ENCODE measurements around the gene BBS4. TPM values are rescaled to one million over a fixed set of nuclear protein-coding genes. Genes with fewer than 3 reads are reported as not detected.

The BBS4 gene
- total and polyA plus RNA-seq, 9 of the 15 experiments (the other 6 are each of a cell fraction or from before 2014, with no cell fraction given), result 25.1 to 80.7 (median 38.9) TPM

GRCh38 chr15:72760590-72761260 lies 74.7 kb downstream of the BBS4 start:
- H3K9me3 ChIP-seq (replicated peaks; ENCODE audit: control insufficient read depth, insufficient read depth, low read depth, low read length), result no peaks in the 10 kb centered on the region
- no peaks in the 10 kb centered on the region for H3K79me2 ChIP-seq (ENCODE audit: control insufficient read depth, insufficient read depth, low read length)
- H3K4me2 ChIP-seq (ENCODE audit: insufficient read depth, low read length), result no peak overlapping the region
- no peak overlapping the region for H3K9ac ChIP-seq (ENCODE audit: insufficient read depth in 1 of 2, low read depth in 2 of 2, low read length in 2 of 2)
- no TSS peak for BruUV-seq (replicated peaks)
- H3K36me3 ChIP-seq (ENCODE audit: control insufficient read depth, insufficient read depth, low read length), result peaks cover 80% of the 10 kb centered on the region; the same call in 2 of the 3 replicates
- no peaks in the 10 kb centered on the region for H3K9me1 ChIP-seq (ENCODE audit: control insufficient read depth, insufficient read depth, low read length)
- no peak overlapping the region for H3K27ac ChIP-seq (ENCODE audit: extremely low read depth, low read depth, low read length)
- POLR2A ChIA-PET, result interaction anchor here (1.2 kb wide), 1 partner anchor 10 kb away, joined by 5 read pairs; no protein-coding TSS in a partner anchor
- H2AFZ ChIP-seq (ENCODE audit: low read depth, low read length), result no peak overlapping the region
- H3K27me3 ChIP-seq (ENCODE audit: control insufficient read depth in 2 of 2, insufficient read depth in 2 of 2, low read length in 2 of 2), result no peaks in the 10 kb centered on the region
- ATAC-seq, result no peak
- FAIRE-seq, result no peak
- CTCF ChIA-PET (ENCODE audit: low intra/inter-chr PET ratio), result no interaction called here
- no peaks in the 10 kb centered on the region for H4K20me1 ChIP-seq (replicated peaks; ENCODE audit: control insufficient read depth, insufficient read depth, low read length)
- intact Hi-C loops (cut with micrococcal nuclease) (no loop called here), in situ Hi-C loops (cut with MboI) (no loop called here)
- TF ChIP-seq CHCHD3 (CRISPR knock-in tag; IDR thresholded peaks at IDR 0.05), result no peak
- TF ChIP-seq HMGXB4 (CRISPR knock-in tag; IDR thresholded peaks at IDR 0.05), result no peak
- TF ChIP-seq MLLT1 (IDR thresholded peaks at IDR 0.05), result no peak
- no peak for TF ChIP-seq ELF2 (CRISPR knock-in tag; IDR thresholded peaks at IDR 0.05)
- TF ChIP-seq RUNX1 (IDR thresholded peaks at IDR 0.05; ENCODE audit: low read depth), result no peak
- no peak for TF ChIP-seq ZNF121 (CRISPR knock-in tag; conservative IDR thresholded peaks at IDR 0.05)
- TF ChIP-seq LARP7 (IDR thresholded peaks at IDR 0.05), result no peak
- no peak for TF ChIP-seq ZNF639 (CRISPR knock-in tag; conservative IDR thresholded peaks at IDR 0.05 in 1 of 2, IDR thresholded peaks at IDR 0.05 in 1 of 2)
- TF ChIP-seq, protein P1, sequence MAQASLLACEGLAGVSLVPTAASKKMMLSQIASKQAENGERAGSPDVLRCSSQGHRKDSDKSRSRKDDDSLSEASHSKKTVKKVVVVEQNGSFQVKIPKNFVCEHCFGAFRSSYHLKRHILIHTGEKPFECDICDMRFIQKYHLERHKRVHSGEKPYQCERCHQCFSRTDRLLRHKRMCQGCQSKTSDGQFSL (CRISPR knock-in tag; IDR thresholded peaks at IDR 0.05), result no peak
- TF ChIP-seq, protein P1 (tag; IDR thresholded peaks at IDR 0.05), result no peak
- TF ChIP-seq, protein P2, sequence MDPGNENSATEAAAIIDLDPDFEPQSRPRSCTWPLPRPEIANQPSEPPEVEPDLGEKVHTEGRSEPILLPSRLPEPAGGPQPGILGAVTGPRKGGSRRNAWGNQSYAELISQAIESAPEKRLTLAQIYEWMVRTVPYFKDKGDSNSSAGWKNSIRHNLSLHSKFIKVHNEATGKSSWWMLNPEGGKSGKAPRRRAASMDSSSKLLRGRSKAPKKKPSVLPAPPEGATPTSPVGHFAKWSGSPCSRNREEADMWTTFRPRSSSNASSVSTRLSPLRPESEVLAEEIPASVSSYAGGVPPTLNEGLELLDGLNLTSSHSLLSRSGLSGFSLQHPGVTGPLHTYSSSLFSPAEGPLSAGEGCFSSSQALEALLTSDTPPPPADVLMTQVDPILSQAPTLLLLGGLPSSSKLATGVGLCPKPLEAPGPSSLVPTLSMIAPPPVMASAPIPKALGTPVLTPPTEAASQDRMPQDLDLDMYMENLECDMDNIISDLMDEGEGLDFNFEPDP (CRISPR knock-in tag; IDR thresholded peaks at IDR 0.05), result no peak
- no peaks in the 10 kb centered on the region for H3K4me1 ChIP-seq (replicated peaks in 1 of 2; ENCODE audit: control insufficient read depth in 2 of 2, insufficient read depth in 2 of 2, low read length in 2 of 2)
- no peak overlapping the region for H3K4me3 ChIP-seq
- 84% methylated on average over 4 of the region's 5 CpGs for WGBS (ENCODE audit: insufficient coverage, low coverage, missing lambda C conversion rate)
- DNase-seq (ENCODE audit: extremely low read depth in 1 of 4, low spot score in 3 of 4), result no peak

Measured in K562 (cell line).